ENCODE measurements around the gene SPN. TPM values are rescaled to one million over a fixed set of nuclear protein-coding genes. Genes with fewer than 3 reads are reported as not detected.
"Not testable (repeated sequence)": the region's sequence is repeated elsewhere in the genome, so short reads cannot be mapped to it uniquely, and the experiment has no call there.

SPN gene
- total RNA-seq, 1 donor from 2014 or later = 196 TPM

DNA sequence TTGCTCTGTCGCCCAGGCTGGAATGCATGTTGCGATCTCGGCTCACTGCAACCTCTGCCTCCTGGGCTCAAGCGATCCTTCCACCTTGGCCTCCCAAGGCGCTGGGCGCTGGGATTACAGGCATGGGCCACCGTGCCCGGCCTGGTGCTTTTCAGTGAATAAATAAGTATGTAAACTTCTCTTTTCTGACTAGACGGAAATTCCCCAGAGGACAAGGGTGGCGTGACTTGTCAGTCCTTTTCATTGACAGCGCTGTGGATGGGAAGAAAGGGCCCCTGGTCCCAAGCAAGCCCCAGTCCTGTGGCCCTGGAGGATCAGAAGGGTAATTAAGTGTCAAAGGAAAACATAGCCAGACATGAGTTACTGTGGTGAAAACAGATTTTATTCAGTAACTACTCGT is 9.6 kb upstream of the SPN start:
- Mint-ChIP-seq H3K27me3 (ENCODE audit: insufficient read depth) (peaks cover 3% of the 10 kb centered on the region), H3K9me3 (no peaks in the 10 kb centered on the region), H3K4me3 (no peak overlapping the region), H3K4me1 (ENCODE audit: low read depth) (peaks cover 8% of the 10 kb centered on the region), H3K27ac (no peak overlapping the region), H3K36me3 (ENCODE audit: low read depth) (no peaks in the 10 kb centered on the region)
- intact Hi-C loops (cut with micrococcal nuclease) = no loop called here
- no peak for DNase-seq (ENCODE audit: low spot score)

- peaks cover 11% of the 10 kb centered on the region for H3K4me1 Mint-ChIP-seq (ENCODE audit: low read depth)
- H3K27me3 Mint-ChIP-seq (ENCODE audit: insufficient read depth); DNase-seq (ENCODE audit: low spot score); H3K9me3 Mint-ChIP-seq; intact Hi-C loops (cut with micrococcal nuclease); H3K36me3 Mint-ChIP-seq (ENCODE audit: low read depth); H3K27ac Mint-ChIP-seq; H3K4me3 Mint-ChIP-seq: not testable (repeated sequence)
Observed at GRCh38 chr16:29653890-29654289, 9.2 kb upstream of the SPN start.

DNA sequence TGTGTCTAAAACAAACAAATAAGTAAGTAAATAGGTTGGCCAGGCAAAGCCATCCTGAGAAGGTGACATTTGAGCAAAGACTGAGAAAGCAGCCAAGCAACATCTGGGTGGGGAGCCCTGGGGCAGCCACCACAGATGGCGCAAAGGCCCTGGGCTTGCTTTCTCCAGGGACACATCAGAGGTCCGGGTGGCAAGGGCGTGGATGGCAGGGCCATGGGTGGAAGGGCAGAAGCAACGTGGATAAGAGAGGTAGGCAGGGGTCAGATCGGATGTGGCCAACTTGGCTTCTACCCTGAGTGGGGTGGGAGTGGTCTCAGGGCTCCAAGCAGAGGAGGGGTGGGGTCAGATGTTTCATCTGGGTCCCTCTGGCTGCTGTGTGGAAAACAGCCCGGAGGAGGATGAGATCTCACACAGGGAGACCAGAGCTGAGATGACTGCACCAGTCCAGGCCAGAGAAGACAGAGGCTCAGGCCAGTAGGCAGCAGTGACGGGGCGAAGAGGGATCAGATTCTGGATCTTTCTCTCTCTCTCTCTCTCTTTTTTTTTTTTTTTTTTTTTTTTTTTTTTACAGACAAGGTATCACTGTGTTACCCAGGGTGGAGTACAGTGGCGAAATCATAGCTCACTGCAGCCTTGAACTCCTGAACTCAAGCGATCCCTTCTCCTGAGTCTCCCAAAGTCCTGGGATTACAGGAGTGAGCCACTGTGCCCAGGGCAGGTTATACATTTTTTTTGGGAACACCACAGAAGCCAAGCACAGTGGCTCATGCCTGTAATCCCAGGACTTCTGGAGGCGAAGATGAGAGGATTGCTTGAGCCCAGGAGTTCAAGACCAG is 6.1 kb upstream of the SPN start:
- intact Hi-C loops (cut with micrococcal nuclease) = no loop called here
- H3K36me3 Mint-ChIP-seq (ENCODE audit: low read depth) = no peaks in the 10 kb centered on the region
- no peaks in the 10 kb centered on the region for H3K9me3 Mint-ChIP-seq
- no peak for DNase-seq (ENCODE audit: low spot score)
- H3K4me1 Mint-ChIP-seq (ENCODE audit: low read depth) = peaks cover 21% of the 10 kb centered on the region
- no peak overlapping the region for H3K4me3 Mint-ChIP-seq
- peaks cover 5% of the 10 kb centered on the region for H3K27me3 Mint-ChIP-seq (ENCODE audit: insufficient read depth)
- no peak overlapping the region for H3K27ac Mint-ChIP-seq

DNA sequence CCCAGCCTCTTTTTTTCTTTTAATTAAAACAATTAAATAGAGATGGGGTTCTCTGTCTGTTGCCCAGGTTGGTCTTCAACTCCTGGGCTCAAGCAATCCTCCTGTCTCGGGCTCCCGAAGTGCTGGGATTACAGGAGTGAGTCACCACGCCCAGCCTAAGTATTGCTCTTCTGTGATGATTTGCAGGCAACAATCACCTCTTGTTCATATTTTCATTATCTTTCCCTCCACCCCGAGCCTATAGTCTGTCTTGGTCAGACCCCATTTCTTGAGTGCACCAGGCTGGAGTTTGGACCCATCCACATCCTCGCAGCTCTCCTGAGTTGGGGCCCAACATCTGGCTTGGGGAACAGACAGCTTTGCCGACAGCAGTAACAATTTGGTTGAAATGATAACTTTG is 4.3 kb upstream of the SPN start:
- peaks cover 4% of the 10 kb centered on the region for H3K36me3 Mint-ChIP-seq (ENCODE audit: low read depth)
- intact Hi-C loops (cut with micrococcal nuclease) = no loop called here
- no peak overlapping the region for H3K4me3 Mint-ChIP-seq
- peaks cover 26% of the 10 kb centered on the region for H3K4me1 Mint-ChIP-seq (ENCODE audit: low read depth)
- no peaks in the 10 kb centered on the region for H3K9me3 Mint-ChIP-seq
- H3K27ac Mint-ChIP-seq = no peak overlapping the region
- H3K27me3 Mint-ChIP-seq (ENCODE audit: insufficient read depth) = peaks cover 2% of the 10 kb centered on the region
- no peak for DNase-seq (ENCODE audit: low spot score)

- Mint-ChIP-seq H3K36me3 (ENCODE audit: low read depth) (peaks cover 30% of the 10 kb centered on the region), H3K4me3 (peak overlapping the region; percentile 95), H3K4me1 (ENCODE audit: low read depth) (peaks cover 61% of the 10 kb centered on the region), H3K9me3 (no peaks in the 10 kb centered on the region), H3K27me3 (ENCODE audit: insufficient read depth) (peaks cover 2% of the 10 kb centered on the region), H3K27ac (peak overlapping the region; percentile 95)
- DNase-seq (ENCODE audit: low spot score) = no peak
- intact Hi-C loops (cut with micrococcal nuclease) = no loop called here
Observed at GRCh38 chr16:29662000-29662728, 883 bp upstream of the SPN start.

DNA sequence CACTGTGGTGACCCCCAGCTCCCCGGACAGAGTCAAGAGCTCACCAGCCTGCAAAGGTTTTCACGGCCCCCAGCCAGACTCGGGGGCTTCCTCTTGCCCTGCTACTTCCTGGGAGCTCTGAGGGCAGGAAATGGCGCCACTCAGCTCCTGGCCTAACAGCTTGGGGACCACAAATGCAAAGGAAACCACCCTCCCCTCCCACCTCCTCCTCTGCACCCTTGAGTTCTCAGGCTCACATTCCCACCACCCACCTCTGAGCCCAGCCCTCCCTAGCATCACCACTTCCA is 375 bp upstream of the SPN start:
- peak; percentile 45 for DNase-seq (ENCODE audit: low spot score)
- H3K4me1 Mint-ChIP-seq (ENCODE audit: low read depth) = peaks cover 64% of the 10 kb centered on the region
- peak overlapping the region; percentile 95 for H3K27ac Mint-ChIP-seq
- H3K4me3 Mint-ChIP-seq = peak overlapping the region; percentile 95
- no peaks in the 10 kb centered on the region for H3K9me3 Mint-ChIP-seq
- peaks cover 30% of the 10 kb centered on the region for H3K36me3 Mint-ChIP-seq (ENCODE audit: low read depth)
- intact Hi-C loops (cut with micrococcal nuclease) = no loop called here
- H3K27me3 Mint-ChIP-seq (ENCODE audit: insufficient read depth) = peaks cover 2% of the 10 kb centered on the region

- peaks cover 67% of the 10 kb centered on the region for H3K4me1 Mint-ChIP-seq (ENCODE audit: low read depth)
- intact Hi-C loops (cut with micrococcal nuclease) = loop anchor here (1.0 to 2.0 kb wide), 2 partner anchors 52 to 69 kb away; no protein-coding TSS in a partner anchor
- peak overlapping the region; percentile 95 for H3K4me3 Mint-ChIP-seq
- peaks cover 1% of the 10 kb centered on the region for H3K27me3 Mint-ChIP-seq (ENCODE audit: insufficient read depth)
- peaks cover 34% of the 10 kb centered on the region for H3K36me3 Mint-ChIP-seq (ENCODE audit: low read depth)
- H3K9me3 Mint-ChIP-seq = no peaks in the 10 kb centered on the region
- DNase-seq (ENCODE audit: low spot score) = no peak
- peak overlapping the region; percentile 95 for H3K27ac Mint-ChIP-seq
Observed at GRCh38 chr16:29663807-29664090, 702 bp downstream of the SPN start.

GRCh38 chr16:29664091-29664921 is 1.3 kb downstream of the SPN start:
- intact Hi-C loops (cut with micrococcal nuclease) = loop anchor here (1.0 to 2.0 kb wide), 2 partner anchors 53 to 70 kb away; no protein-coding TSS in a partner anchor
- Mint-ChIP-seq H3K4me3 (peak overlapping the region; percentile 95), H3K27ac (peak overlapping the region; percentile 95), H3K27me3 (ENCODE audit: insufficient read depth) (no peaks in the 10 kb centered on the region), H3K9me3 (no peaks in the 10 kb centered on the region), H3K36me3 (ENCODE audit: low read depth) (peaks cover 35% of the 10 kb centered on the region), H3K4me1 (ENCODE audit: low read depth) (peaks cover 64% of the 10 kb centered on the region)
- DNase-seq (ENCODE audit: low spot score) = peak; percentile 29

- H3K36me3 Mint-ChIP-seq (ENCODE audit: low read depth) = peaks cover 38% of the 10 kb centered on the region
- peak overlapping the region; percentile 95 for H3K4me3 Mint-ChIP-seq
- H3K27me3 Mint-ChIP-seq (ENCODE audit: insufficient read depth) = no peaks in the 10 kb centered on the region
- peaks cover 62% of the 10 kb centered on the region for H3K4me1 Mint-ChIP-seq (ENCODE audit: low read depth)
- H3K9me3 Mint-ChIP-seq = no peaks in the 10 kb centered on the region
- DNase-seq (ENCODE audit: low spot score) = no peak
- H3K27ac Mint-ChIP-seq = peak overlapping the region; percentile 95
- intact Hi-C loops (cut with micrococcal nuclease) = loop anchor here (2.0 kb wide), 1 partner anchor 71 kb away; no protein-coding TSS in a partner anchor
Observed at GRCh38 chr16:29665294-29666077, 2.4 kb downstream of the SPN start.

- DNase-seq (ENCODE audit: low spot score); H3K27me3 Mint-ChIP-seq (ENCODE audit: insufficient read depth); H3K9me3 Mint-ChIP-seq; intact Hi-C loops (cut with micrococcal nuclease): not testable (repeated sequence)
- peaks cover 47% of the 10 kb centered on the region for H3K36me3 Mint-ChIP-seq (ENCODE audit: low read depth)
- H3K4me3 Mint-ChIP-seq = peak overlapping the region; percentile 95
- peaks cover 50% of the 10 kb centered on the region for H3K4me1 Mint-ChIP-seq (ENCODE audit: low read depth)
- H3K27ac Mint-ChIP-seq = peak overlapping the region; percentile 95
Observed at GRCh38 chr16:29667322-29667610, 4.2 kb downstream of the SPN start.

DNA sequence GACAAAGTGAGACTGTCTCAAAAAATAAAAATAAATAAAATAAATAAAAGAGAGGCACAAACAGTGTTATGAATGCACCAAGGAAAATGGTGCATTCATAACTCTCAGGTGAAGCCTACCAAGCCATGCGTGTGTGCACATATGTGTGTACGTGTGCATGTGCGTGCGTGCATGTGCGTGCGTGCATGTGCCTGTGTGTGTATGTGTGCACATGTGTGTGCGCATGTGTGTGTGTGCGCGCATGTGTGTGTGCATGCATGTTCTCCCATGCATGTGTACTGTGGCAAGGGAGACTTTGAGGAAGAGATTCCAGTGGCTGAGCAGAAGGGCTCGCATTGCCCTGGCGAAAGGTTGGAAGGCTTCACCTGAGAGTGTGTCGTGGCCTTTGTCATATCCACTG is 4.7 kb downstream of the SPN start:
- no peak overlapping the region for H3K4me3 Mint-ChIP-seq
- no peak overlapping the region for H3K27ac Mint-ChIP-seq
- DNase-seq (ENCODE audit: low spot score) = no peak
- H3K9me3 Mint-ChIP-seq = no peaks in the 10 kb centered on the region
- intact Hi-C loops (cut with micrococcal nuclease) = no loop called here
- H3K36me3 Mint-ChIP-seq (ENCODE audit: low read depth) = peaks cover 47% of the 10 kb centered on the region
- peaks cover 49% of the 10 kb centered on the region for H3K4me1 Mint-ChIP-seq (ENCODE audit: low read depth)
- no peaks in the 10 kb centered on the region for H3K27me3 Mint-ChIP-seq (ENCODE audit: insufficient read depth)

- Mint-ChIP-seq H3K27ac (no peak overlapping the region), H3K4me3 (no peak overlapping the region), H3K4me1 (ENCODE audit: low read depth) (peaks cover 49% of the 10 kb centered on the region), H3K9me3 (no peaks in the 10 kb centered on the region), H3K36me3 (ENCODE audit: low read depth) (peaks cover 47% of the 10 kb centered on the region), H3K27me3 (ENCODE audit: insufficient read depth) (no peaks in the 10 kb centered on the region)
- no peak for DNase-seq (ENCODE audit: low spot score)
- intact Hi-C loops (cut with micrococcal nuclease) = no loop called here
Observed at GRCh38 chr16:29668267-29668666, 5.2 kb downstream of the SPN start.
